Gastrocnemius medialis (tissue), 4 donors: ENCODE data around the gene TGFB3.

Experiments
- CTCF ChIP-seq, 5 experiments: fragments of 450-650 bp in 3 of 5; fragments of 200-600 bp in 2 of 5; sonication (generic) in 2 of 5; IDR thresholded peaks in 4 of 5; conservative IDR thresholded peaks in 1 of 5; 1 replicate in 4 of 5; 2 replicates in 1 of 5; pipeline ENCODE4 v1.5.1; 2016 to 2019; ENCODE audit warnings: antibody characterized with exemption in 5 of 5, mild to moderate bottlenecking in 3 of 5, moderate library complexity in 3 of 5
- POLR2A ChIP-seq, 2 donors: fragments of 450-650 bp; IDR thresholded peaks; one replicate each; pipeline ENCODE4 v1.6.1; 2017; ENCODE audit warnings: antibody characterized with exemption in 2 of 2, mild to moderate bottlenecking in 2 of 2, moderate library complexity in 2 of 2

GRCh38 chr14:75982266-75983018 lies 647 bp upstream of the TGFB3 start:
- TF ChIP-seq CTCF (IDR thresholded peaks at IDR 0.05 in 4 of 5, conservative IDR thresholded peaks at IDR 0.05 in 1 of 5) (peak in 4 of 5 experiments; percentile 59 to 89 (median 80)), POLR2A (IDR thresholded peaks at IDR 0.05) (no peak)
